GM19043 (cell line): Measurements from ENCODE around the gene CST6.
A peak's percentile ranks its signal among the peaks of the same experiment; 100 is the strongest.
"Not testable (repeated sequence)": the region's sequence is repeated elsewhere in the genome, so short reads cannot be mapped to it uniquely, and the experiment has no call there.

Experiments
- ATAC-seq: cut with Tn5 transposase; IDR thresholded peaks from one replicate; pipeline ENCODE4 v1.9.1; 2021; ENCODE audit warnings: low read depth; ENCODE audit not compliant: unreplicated experiment

CST6 gene

GRCh38 chr11:65982824-65983588, 28.8 kb upstream of the CST6 start:
- ATAC-seq = no peak

- no peak for ATAC-seq
Observed at GRCh38 chr11:65983589-65983987, 28.2 kb upstream of the CST6 start.

- no peak for ATAC-seq
Observed at GRCh38 chr11:65987336-65987735, 24.5 kb upstream of the CST6 start.

- ATAC-seq = peak; percentile 84
Observed at GRCh38 chr11:65988791-65989592, 22.8 kb upstream of the CST6 start.

- no peak for ATAC-seq
Observed at GRCh38 chr11:65992056-65992455, 19.8 kb upstream of the CST6 start.

GRCh38 chr11:65997286-65997685, 14.5 kb upstream of the CST6 start:
- ATAC-seq = no peak

- peak; percentile 82 for ATAC-seq
Observed at GRCh38 chr11:66001942-66002647, 9.7 kb upstream of the CST6 start, which contains the start of the genes BANF1 and EIF1AD. Gene BANF1 (plus strand): TSS chr11:66002503. CDS start chr11:66003251, 748 bp downstream. Gene EIF1AD (minus strand): TSS chr11:66002157. CDS start chr11:66000389, 1,768 bp downstream.

GRCh38 chr11:66002648-66003225, 9.1 kb upstream of the CST6 start:
- ATAC-seq = peak; percentile 41

- no peak for ATAC-seq
Observed at GRCh38 chr11:66003291-66003690, 8.5 kb upstream of the CST6 start.

GRCh38 chr11:66004186-66004585, 7.6 kb upstream of the CST6 start:
- ATAC-seq = no peak

- no peak for ATAC-seq
Observed at GRCh38 chr11:66006134-66006890, 5.5 kb upstream of the CST6 start.

- ATAC-seq = no peak
Observed at GRCh38 chr11:66006891-66007176, 5.0 kb upstream of the CST6 start.

GRCh38 chr11:66007201-66007634, 4.6 kb upstream of the CST6 start:
- no peak for ATAC-seq

GRCh38 chr11:66008095-66008467, 3.7 kb upstream of the CST6 start:
- no peak for ATAC-seq

- ATAC-seq = no peak
Observed at GRCh38 chr11:66008468-66009101, 3.2 kb upstream of the CST6 start.

- not testable (repeated sequence) for ATAC-seq
Observed at GRCh38 chr11:66010036-66010435, 1.8 kb upstream of the CST6 start.

- ATAC-seq = no peak
Observed at GRCh38 chr11:66011239-66011784, 496 bp upstream of the CST6 start.

- ATAC-seq = no peak
Observed at GRCh38 chr11:66012371-66012945, 650 bp downstream of the CST6 start.
